H1 (cell line): ENCODE measurements around the gene NUP98. TPM values are rescaled to one million over a fixed set of nuclear protein-coding genes. Genes with fewer than 3 reads are reported as not detected.
"Not testable (repeated sequence)": the region's sequence is repeated elsewhere in the genome, so short reads cannot be mapped to it uniquely, and the experiment has no call there.

Experiments
- CTCF ChIA-PET: fragments of 300-600 bp; sonication (Branson Sonifier 250); formaldehyde crosslinking; loops from one replicate; lab custom pipeline; 2021; ENCODE audit not compliant: partially characterized antibody; lab: Charles Lee
- POLR2A ChIA-PET: fragments of 300-600 bp; sonication (Branson Sonifier 250); formaldehyde crosslinking; loops from one replicate; lab custom pipeline; 2021; ENCODE audit warnings: inconsistent platforms; ENCODE audit not compliant: partially characterized antibody; lab: Charles Lee
- DNase-seq, 2 experiments: peaks; one replicate each; pipeline versions ENCODE4 v3.0.0 to v3.0.0-alpha.2; 2010 to 2022; ENCODE audit warnings: low spot score in 2 of 2, low read depth in 1 of 2, mixed read lengths in 1 of 2
- FAIRE-seq: peaks from 2 replicates; lab custom pipeline; 2011; peaks lifted over from hg19 to GRCh38; lab: Jason Lieb, UNC
- H2AFZ ChIP-seq: 2 replicates; pipeline ENCODE4 v1.8.1; 2012; ENCODE audit warnings: low read length, inconsistent platforms
- H2AK5ac ChIP-seq: 2 replicates; pipeline ENCODE4 v1.6.1; 2013; ENCODE audit warnings: low read depth, low read length
- H2BK120ac ChIP-seq: replicated peaks from 2 replicates; pipeline ENCODE3; 2013; ENCODE audit warnings: low read depth, low read length, inconsistent platforms
- H2BK12ac ChIP-seq: 2 replicates; pipeline ENCODE4 v1.6.1; 2013; ENCODE audit warnings: low read depth, low read length
- H2BK15ac ChIP-seq: 2 replicates; pipeline ENCODE4 v1.6.1; 2013; ENCODE audit warnings: low read length
- H2BK20ac ChIP-seq: 2 replicates; pipeline ENCODE4 v1.6.1; 2013; ENCODE audit warnings: low read length
- H2BK5ac ChIP-seq: 2 replicates; pipeline ENCODE4 v1.6.1; 2013; ENCODE audit warnings: low read depth, low read length
- H3K14ac ChIP-seq: 2 replicates; pipeline ENCODE4 v1.6.1; 2013; ENCODE audit warnings: inconsistent platforms; ENCODE audit not compliant: insufficient read length
- H3K18ac ChIP-seq: 2 replicates; pipeline ENCODE4 v1.6.1; 2013; ENCODE audit warnings: low read length; ENCODE audit errors: extremely low read depth
- H3K23ac ChIP-seq: 2 replicates; pipeline ENCODE4 v1.6.1; 2013; ENCODE audit warnings: inconsistent platforms; ENCODE audit not compliant: insufficient read length
- H3K23me2 ChIP-seq: 2 replicates; pipeline ENCODE4 v1.6.1; 2013; ENCODE audit warnings: low read depth, low read length
- H3K27ac ChIP-seq: 2 replicates; pipeline ENCODE4 v1.6.1; 2011; ENCODE audit warnings: low read depth, low read length, inconsistent platforms
- H3K27me3 ChIP-seq, 4 experiments: replicated peaks in 1 of 4; 1 replicate in 1 of 4; 2 replicates in 3 of 4; pipeline versions ENCODE4 v1.6.1 to v1.8.1; 2011 to 2013; ENCODE audit warnings: low read length in 3 of 4, mild to moderate bottlenecking in 3 of 4, inconsistent platforms in 2 of 4, mixed read lengths in 2 of 4, moderate library complexity in 1 of 4; ENCODE audit not compliant: control insufficient read depth in 3 of 4, insufficient read depth in 3 of 4; ENCODE audit errors: extremely low read depth in 1 of 4
- H3K36me3 ChIP-seq, 4 experiments: 2 replicates each; pipeline versions ENCODE4 v1.6.1 to v1.8.1; 2011 to 2013; ENCODE audit warnings: mild to moderate bottlenecking in 4 of 4, low read length in 3 of 4, moderate library complexity in 2 of 4, control low read depth in 1 of 4, inconsistent platforms in 1 of 4; ENCODE audit not compliant: insufficient read depth in 4 of 4, control insufficient read depth in 2 of 4
- H3K4ac ChIP-seq: replicated peaks from 2 replicates; pipeline ENCODE3; 2013; ENCODE audit warnings: low read length, low read depth, mixed read lengths, inconsistent platforms; ENCODE audit not compliant: insufficient read length
- H3K4me1 ChIP-seq, 4 experiments: replicated peaks in 1 of 4; 1 replicate in 1 of 4; 2 replicates in 3 of 4; pipeline versions ENCODE4 v1.6.1 to v1.8.1; 2011 to 2013; ENCODE audit warnings: low read length in 3 of 4, inconsistent platforms in 2 of 4, mixed read lengths in 1 of 4; ENCODE audit not compliant: insufficient read depth in 4 of 4, control insufficient read depth in 3 of 4
- H3K4me2 ChIP-seq, 2 experiments: 2 replicates each; pipeline versions ENCODE4 v1.6.1 to v1.8.1; 2011 to 2013; ENCODE audit warnings: low read depth in 2 of 2, low read length in 2 of 2, control low read depth in 1 of 2, inconsistent platforms in 1 of 2, mild to moderate bottlenecking in 1 of 2; ENCODE audit not compliant: insufficient read depth in 1 of 2
- H3K4me3 ChIP-seq, 4 experiments: fragments of 200-600, 300-600 bp in 1 of 4; sonication (generic), shearing (Covaris generic), sonication (Bioruptor Twin) in 1 of 4; 2 replicates each; pipeline versions ENCODE4 v1.5.1 to v1.8.1; 2011 to 2016; ENCODE audit warnings: low read length in 4 of 4, low read depth in 3 of 4, control low read depth in 2 of 4, inconsistent platforms in 2 of 4, mild to moderate bottlenecking in 2 of 4, mixed read lengths in 1 of 4, moderate library complexity in 1 of 4; ENCODE audit not compliant: insufficient read depth in 2 of 4; ENCODE audit errors: extremely low read depth in 1 of 4
- H3K56ac ChIP-seq: replicated peaks from 2 replicates; pipeline ENCODE3; 2013; ENCODE audit warnings: low read depth, mild to moderate bottlenecking, mixed read lengths, low read length, inconsistent platforms; ENCODE audit not compliant: insufficient read length
- H3K79me1 ChIP-seq: 2 replicates; pipeline ENCODE4 v1.6.1; 2013; ENCODE audit warnings: low read depth, low read length, control low read depth
- H3K79me2 ChIP-seq, 2 experiments: 2 replicates each; pipeline versions ENCODE4 v1.6.1 to v1.8.1; 2012 to 2013; ENCODE audit warnings: low read length in 2 of 2, mild to moderate bottlenecking in 2 of 2, inconsistent platforms in 1 of 2; ENCODE audit not compliant: insufficient read depth in 2 of 2, control insufficient read depth in 1 of 2
- H3K9ac ChIP-seq, 4 experiments: replicated peaks in 1 of 4; 1 replicate in 1 of 4; 2 replicates in 3 of 4; pipeline versions ENCODE4 v1.6.1 to v1.8.1; 2011 to 2013; ENCODE audit warnings: low read depth in 3 of 4, low read length in 3 of 4, control low read depth in 2 of 4, mild to moderate bottlenecking in 2 of 4, moderate library complexity in 2 of 4, inconsistent platforms in 1 of 4; ENCODE audit errors: extremely low read depth in 1 of 4
- H3K9me3 ChIP-seq, 2 experiments: 2 replicates each; pipeline versions ENCODE4 v1.6.1 to v1.8.1; 2012 to 2013; ENCODE audit warnings: mild to moderate bottlenecking in 2 of 2, moderate library complexity in 2 of 2, control low read depth in 1 of 2, inconsistent platforms in 1 of 2, low read depth in 1 of 2, low read length in 1 of 2, mixed read lengths in 1 of 2; ENCODE audit not compliant: insufficient read depth in 2 of 2
- H4K20me1 ChIP-seq, 2 experiments: replicated peaks in 1 of 2; 2 replicates each; pipeline versions ENCODE3 to v1.8.1; 2011 to 2013; ENCODE audit warnings: inconsistent platforms in 2 of 2, low read length in 2 of 2, mild to moderate bottlenecking in 1 of 2; ENCODE audit not compliant: insufficient read depth in 2 of 2, control insufficient read depth in 1 of 2
- H4K5ac ChIP-seq: 2 replicates; pipeline ENCODE4 v1.6.1; 2013; ENCODE audit warnings: low read length, low read depth, mixed read lengths, inconsistent platforms; ENCODE audit not compliant: insufficient read length
- H4K8ac ChIP-seq: 2 replicates; pipeline ENCODE4 v1.8.0; 2013; ENCODE audit warnings: mild to moderate bottlenecking, moderate library complexity, low read length, inconsistent platforms; ENCODE audit not compliant: insufficient read depth; ENCODE audit errors: extremely low read depth
- H4K91ac ChIP-seq: replicated peaks from 2 replicates; pipeline ENCODE3; 2013; ENCODE audit warnings: low read length, mixed read lengths, inconsistent platforms; ENCODE audit not compliant: insufficient read length
- WGBS, 2 experiments: shearing (Covaris generic) in 1 of 2; methylation state at CpG; one replicate each; pipeline versions ENCODE4 v1.1.6 to v1.1.7; 2013 to 2015; ENCODE audit warnings: low lambda C conversion rate in 2 of 2, mixed read lengths in 2 of 2, inconsistent platforms in 1 of 2, low coverage in 1 of 2, missing lambda C conversion rate in 1 of 2; ENCODE audit not compliant: insufficient replicate concordance in 2 of 2, insufficient coverage in 1 of 2, insufficient read length in 1 of 2; ENCODE audit errors: extremely low coverage in 1 of 2, missing lambda C conversion rate in 1 of 2; 5-methylcytosine and 5-hydroxymethylcytosine counted together
- polyA plus RNA-seq, 7 experiments: library from polyadenylated mRNA; depleted of rRNA in 3 of 7; stranded (reverse) in 5 of 7; unstranded in 2 of 7; fragments of >200 nt in 5 of 7; fragments of 200-250 nt in 2 of 7; gene quantifications; 1 replicate in 5 of 7; 2 replicates in 1 of 7; 4 replicates in 1 of 7; pipeline versions ENCODE4 v1.2.1 to v1.2.3, GENCODE V29; 2011 to 2013; ENCODE audit warnings: missing spikeins in 2 of 7, mixed read lengths in 2 of 7
- total RNA-seq: library from RNA; stranded (reverse); fragmentation: NEBNext Ultra II Directional; extraction: Animal tissue kit (Norgen Biotek cat#: 25700); gene quantifications from 2 replicates; pipeline ENCODE4 v1.2.1, GENCODE V29; 2021

NUP98 gene
- total and polyA plus RNA-seq, 2 of the 8 experiments (the other 6 are each of a cell fraction or from before 2014, with no cell fraction given), result 98.6 to 261 TPM

- H3K23me2 ChIP-seq, H2BK5ac ChIP-seq, H3K18ac ChIP-seq, H2BK20ac ChIP-seq, DNase-seq, H3K9me3 ChIP-seq, H3K9ac ChIP-seq, H4K5ac ChIP-seq, H2BK15ac ChIP-seq, H3K4me2 ChIP-seq, H2BK12ac ChIP-seq, FAIRE-seq, H3K79me1 ChIP-seq, POLR2A ChIA-PET, H3K4me1 ChIP-seq, H3K27ac ChIP-seq, H3K36me3 ChIP-seq, H4K8ac ChIP-seq, H3K23ac ChIP-seq, H3K4me3 ChIP-seq, H4K91ac ChIP-seq, H2AFZ ChIP-seq, H3K4ac ChIP-seq, H3K14ac ChIP-seq, H3K27me3 ChIP-seq, H4K20me1 ChIP-seq, H2AK5ac ChIP-seq, H3K79me2 ChIP-seq, H3K56ac ChIP-seq, H2BK120ac ChIP-seq: not testable (repeated sequence)
- CTCF ChIA-PET, result interaction anchor here (0.6 to 1.3 kb wide), 4 partner anchors 11 to 114 kb away, joined by 3 to 4 read pairs (median 4); no protein-coding TSS in a partner anchor
- WGBS, 2 experiments, result 94% methylated on average over 5 of the region's 5 CpGs; no CpG with 5 or more reads in 1 of the 2 experiments
Measured at GRCh38 chr11:3657331-3657730, 140.0 kb downstream of the NUP98 start.
